Smooth muscle cell (in vitro differentiated cells): ENCODE data around the gene IRF2BPL. TPM values are rescaled to one million over a fixed set of nuclear protein-coding genes. Genes with fewer than 3 reads are reported as not detected.

ENCODE experiments used
- DNase-seq: peaks from one replicate; lab custom pipeline; 2025; ENCODE audit not compliant: unreplicated experiment; lab: John Stamatoyannopoulos, UW
- H2AFZ ChIP-seq: fragments of 200-600 bp; sonication (generic); 2 replicates; pipeline ENCODE4 v1.6.0; 2016; ENCODE audit warnings: antibody characterized with exemption, low read depth, mild to moderate bottlenecking
- H3F3A ChIP-seq: fragments of 200-600 bp; sonication (generic); 2 replicates; pipeline ENCODE4 v1.6.0; 2017; ENCODE audit warnings: antibody characterized with exemption, low read depth
- H3K27ac ChIP-seq: fragments of 200-600 bp; sonication (generic); 2 replicates; pipeline ENCODE4 v1.5.1; 2016; ENCODE audit warnings: low read depth, mild to moderate bottlenecking
- H3K27me3 ChIP-seq: fragments of 200-600 bp; sonication (generic); 2 replicates; pipeline ENCODE4 v1.6.1; 2016; ENCODE audit warnings: low read depth, mild to moderate bottlenecking
- H3K36me3 ChIP-seq: fragments of 200-600 bp; sonication (generic); 2 replicates; pipeline ENCODE4 v1.5.1; 2016; ENCODE audit warnings: low read depth
- H3K4me1 ChIP-seq: fragments of 200-600 bp; sonication (generic); 2 replicates; pipeline ENCODE4 v1.5.1; 2016; ENCODE audit warnings: low read depth
- H3K4me2 ChIP-seq: fragments of 200-600 bp; sonication (generic); 2 replicates; pipeline ENCODE4 v1.6.0; 2016; ENCODE audit warnings: mild to moderate bottlenecking
- H3K4me3 ChIP-seq: fragments of 200-600 bp; sonication (generic); 2 replicates; pipeline ENCODE4 v1.5.1; 2016; ENCODE audit warnings: mild to moderate bottlenecking
- H3K79me2 ChIP-seq: fragments of 200-600 bp; sonication (generic); 2 replicates; pipeline ENCODE4 v1.6.0; 2016; ENCODE audit warnings: low read depth, mild to moderate bottlenecking
- H3K9ac ChIP-seq: fragments of 200-600 bp; sonication (generic); 2 replicates; pipeline ENCODE4 v1.6.0; 2016; ENCODE audit warnings: low read depth
- H3K9me3 ChIP-seq: fragments of 200-600 bp; sonication (generic); replicated peaks from 2 replicates; pipeline ENCODE4 v1.5.1; 2016; ENCODE audit warnings: low read depth
- H4K20me1 ChIP-seq: fragments of 200-600 bp; sonication (generic); 2 replicates; pipeline ENCODE4 v1.6.0; 2016; ENCODE audit warnings: low read depth
- CTCF ChIP-seq: fragments of 200-600 bp; sonication (generic); IDR thresholded peaks from 2 replicates; pipeline ENCODE4 v1.5.1; 2017; ENCODE audit warnings: borderline replicate concordance, mild to moderate bottlenecking, antibody characterized with exemption; ENCODE audit not compliant: insufficient read depth, poor library complexity, severe bottlenecking
- WGBS: methylation state at CpG from one replicate; pipeline ENCODE4 v1.1.7; 2016; ENCODE audit warnings: low lambda C conversion rate; 5-methylcytosine and 5-hydroxymethylcytosine counted together
- polyA plus RNA-seq: library from polyadenylated mRNA; unstranded; fragments of >200 nt; fragmentation: Nextera tagmentation; extraction: Ambion mirVana; gene quantifications from 2 replicates; pipeline ENCODE4 v1.2.1, GENCODE V29; 2016
- total RNA-seq: library from RNA; depleted of rRNA; stranded (reverse); fragments of >200 nt; gene quantifications from 2 replicates; pipeline ENCODE4 v1.2.3, GENCODE V29; 2014

IRF2BPL gene
- total and polyA plus RNA-seq, 2 experiments from 2014 or later = 33.9 to 66.3 TPM

DNA sequence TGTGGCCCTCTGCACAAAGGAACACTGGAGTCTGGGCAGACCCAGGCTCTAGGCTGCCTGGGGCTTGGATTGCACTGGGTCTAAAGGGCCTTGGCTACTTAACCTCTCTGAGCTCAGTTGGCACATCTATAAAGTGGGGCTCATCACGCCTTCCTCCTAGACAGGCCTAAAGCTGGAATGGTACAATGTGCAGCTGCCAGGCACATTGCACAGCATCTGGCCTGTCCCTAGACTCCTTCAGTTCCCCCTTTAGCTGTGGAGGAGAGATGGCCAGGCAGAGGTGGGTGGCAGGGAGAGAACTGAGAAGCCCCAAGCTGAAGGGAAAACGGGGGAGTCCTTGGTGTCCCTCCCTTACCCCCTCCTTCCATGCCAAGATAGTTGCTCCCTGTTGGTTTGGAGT, 10.8 kb downstream of the IRF2BPL start:
- H3K9me3 ChIP-seq = no peaks in the 10 kb centered on the region
- H3K9ac ChIP-seq = no peak overlapping the region
- no peak overlapping the region for H3K27ac ChIP-seq
- peaks cover 6% of the 10 kb centered on the region for H4K20me1 ChIP-seq
- H3K4me1 ChIP-seq = peaks cover 4% of the 10 kb centered on the region
- no peak overlapping the region for H2AFZ ChIP-seq
- TF ChIP-seq CTCF = no peak
- DNase-seq = no peak
- no peak overlapping the region for H3K4me2 ChIP-seq
- no peaks in the 10 kb centered on the region for H3K36me3 ChIP-seq
- H3K27me3 ChIP-seq = no peaks in the 10 kb centered on the region
- WGBS = 97% methylated on average over 2 of the region's 2 CpGs
- H3K4me3 ChIP-seq = no peak overlapping the region
- H3F3A ChIP-seq = peaks cover under 1% of the 10 kb centered on the region
- H3K79me2 ChIP-seq = peaks cover 10% of the 10 kb centered on the region

- no peaks in the 10 kb centered on the region for H3K27me3 ChIP-seq
- H3K4me3 ChIP-seq = no peak overlapping the region
- H3K79me2 ChIP-seq = no peaks in the 10 kb centered on the region
- no peak overlapping the region for H2AFZ ChIP-seq
- no peak overlapping the region for H3K9ac ChIP-seq
- H4K20me1 ChIP-seq = no peaks in the 10 kb centered on the region
- H3K27ac ChIP-seq = no peak overlapping the region
- no peak for TF ChIP-seq CTCF
- 95% methylated on average over 7 of the region's 7 CpGs for WGBS
- no peaks in the 10 kb centered on the region for H3F3A ChIP-seq
- H3K4me2 ChIP-seq = no peak overlapping the region
- H3K4me1 ChIP-seq = peaks cover 4% of the 10 kb centered on the region
- no peak for DNase-seq
- no peaks in the 10 kb centered on the region for H3K36me3 ChIP-seq
- H3K9me3 ChIP-seq = no peaks in the 10 kb centered on the region
Observed at GRCh38 chr14:77014734-77015133, 13.8 kb downstream of the IRF2BPL start.

- Histone ChIP-seq H3K4me1 (peaks cover 4% of the 10 kb centered on the region), H3K27ac (no peak overlapping the region), H3K36me3 (no peaks in the 10 kb centered on the region), H4K20me1 (no peaks in the 10 kb centered on the region), H3F3A (no peaks in the 10 kb centered on the region), H3K4me3 (no peak overlapping the region), H3K27me3 (no peaks in the 10 kb centered on the region), H3K79me2 (no peaks in the 10 kb centered on the region), H3K9me3 (no peaks in the 10 kb centered on the region), H3K4me2 (no peak overlapping the region), H3K9ac (no peak overlapping the region), H2AFZ (no peak overlapping the region)
- DNase-seq = no peak
- no peak for TF ChIP-seq CTCF
- WGBS = 34% methylated on average over 9 of the region's 9 CpGs
Observed at GRCh38 chr14:77014004-77014604, 14.4 kb downstream of the IRF2BPL start.

- H3K4me2 ChIP-seq = no peak overlapping the region
Observed at GRCh38 chr14:77012193-77012765, 16.2 kb downstream of the IRF2BPL start.

More at GRCh38 chr14:77012193-77012765, 16.2 kb downstream of the IRF2BPL start:
- Histone ChIP-seq H3K79me2 (no peaks in the 10 kb centered on the region), H3K27me3 (no peaks in the 10 kb centered on the region), H2AFZ (no peak overlapping the region), H3K4me3 (no peak overlapping the region), H3K9ac (no peak overlapping the region), H3F3A (no peaks in the 10 kb centered on the region), H4K20me1 (no peaks in the 10 kb centered on the region), H3K4me1 (peaks cover 11% of the 10 kb centered on the region), H3K27ac (no peak overlapping the region), H3K36me3 (no peaks in the 10 kb centered on the region), H3K9me3 (no peaks in the 10 kb centered on the region)
- DNase-seq = no peak
- 89% methylated on average over 13 of the region's 13 CpGs for WGBS
- TF ChIP-seq CTCF = no peak
